T1000 (cell line): ENCODE measurements around the gene FGFR3.
"Not testable (repeated sequence)": the region's sequence is repeated elsewhere in the genome, so short reads cannot be mapped to it uniquely, and the experiment has no call there.

Experiments
- DNase-seq: peaks from one replicate; lab custom pipeline; 2025; ENCODE audit warnings: mixed read lengths; lab: John Stamatoyannopoulos, UW

FGFR3 gene

GRCh38 chr4:1842339-1842895, 49.3 kb downstream of the FGFR3 start:
- DNase-seq: no peak

DNA sequence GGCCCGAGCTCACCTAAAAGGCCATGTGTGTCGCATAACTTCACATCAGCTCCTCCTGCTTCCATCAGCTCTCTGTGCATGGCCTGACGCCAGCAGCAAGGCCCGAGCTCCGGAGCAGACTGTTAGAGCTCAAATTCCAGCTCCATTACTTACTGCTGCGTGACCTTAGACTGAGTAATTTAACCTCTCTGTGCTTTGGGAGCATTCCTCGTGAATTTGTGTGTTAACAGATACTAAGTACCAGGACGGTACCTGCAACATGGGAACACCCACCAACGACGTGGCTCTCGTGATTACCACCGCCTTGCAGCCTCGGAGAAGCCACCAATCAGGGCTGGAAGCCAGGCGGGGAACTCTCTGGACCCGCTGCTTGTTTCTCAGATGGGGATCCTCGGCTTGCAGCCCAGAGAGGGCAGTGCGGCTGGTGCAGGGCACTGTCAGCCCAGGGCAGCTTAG, 49.9 kb downstream of the FGFR3 start:
- peak; percentile 66 for DNase-seq

GRCh38 chr4:1843852-1844251, 50.8 kb downstream of the FGFR3 start:
- no peak for DNase-seq

DNA sequence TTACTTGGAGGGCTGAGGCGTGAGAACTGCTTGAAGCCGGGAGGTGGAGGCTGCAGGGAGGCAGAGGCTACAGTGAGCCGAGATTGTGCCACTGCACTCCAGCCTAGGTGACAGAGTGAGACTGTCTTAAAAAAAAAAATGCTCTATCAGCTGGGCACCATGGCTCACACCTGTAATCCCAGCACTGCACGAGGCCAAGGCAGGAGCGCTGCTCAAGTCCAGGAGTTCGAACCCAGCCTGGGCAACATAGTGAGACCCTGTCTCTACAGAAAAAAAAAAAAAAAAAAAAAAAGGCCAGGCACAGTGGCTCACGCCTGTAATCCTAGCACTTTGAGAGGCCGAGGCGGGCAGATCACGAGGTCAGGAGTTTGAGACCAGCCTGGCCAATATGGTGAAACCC, 51.5 kb downstream of the FGFR3 start:
- DNase-seq: not testable (repeated sequence)

- no peak for DNase-seq
Observed at GRCh38 chr4:1846580-1846979, 53.5 kb downstream of the FGFR3 start.

GRCh38 chr4:1850276-1850675, 57.2 kb downstream of the FGFR3 start:
- no peak for DNase-seq

DNA sequence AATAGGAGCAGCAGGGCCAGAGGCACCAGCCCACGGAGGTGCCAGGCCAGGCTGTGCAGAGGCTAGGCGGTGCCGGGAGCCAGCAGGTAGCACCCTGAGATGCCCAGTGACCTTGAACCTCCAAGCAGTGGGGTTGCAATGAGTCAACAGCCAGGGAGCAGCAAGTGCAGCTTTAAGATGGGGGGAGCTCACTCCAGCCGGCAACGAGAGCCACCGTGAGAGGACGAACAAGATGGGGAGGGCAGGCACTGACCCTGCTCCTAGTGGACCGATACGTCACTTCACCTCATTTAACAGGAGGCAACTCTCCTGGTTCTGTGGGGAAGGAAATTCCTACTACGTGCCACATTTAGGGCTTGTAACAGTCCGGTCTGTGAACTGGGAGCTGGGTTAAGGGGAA, 58.1 kb downstream of the FGFR3 start:
- no peak for DNase-seq

DNA sequence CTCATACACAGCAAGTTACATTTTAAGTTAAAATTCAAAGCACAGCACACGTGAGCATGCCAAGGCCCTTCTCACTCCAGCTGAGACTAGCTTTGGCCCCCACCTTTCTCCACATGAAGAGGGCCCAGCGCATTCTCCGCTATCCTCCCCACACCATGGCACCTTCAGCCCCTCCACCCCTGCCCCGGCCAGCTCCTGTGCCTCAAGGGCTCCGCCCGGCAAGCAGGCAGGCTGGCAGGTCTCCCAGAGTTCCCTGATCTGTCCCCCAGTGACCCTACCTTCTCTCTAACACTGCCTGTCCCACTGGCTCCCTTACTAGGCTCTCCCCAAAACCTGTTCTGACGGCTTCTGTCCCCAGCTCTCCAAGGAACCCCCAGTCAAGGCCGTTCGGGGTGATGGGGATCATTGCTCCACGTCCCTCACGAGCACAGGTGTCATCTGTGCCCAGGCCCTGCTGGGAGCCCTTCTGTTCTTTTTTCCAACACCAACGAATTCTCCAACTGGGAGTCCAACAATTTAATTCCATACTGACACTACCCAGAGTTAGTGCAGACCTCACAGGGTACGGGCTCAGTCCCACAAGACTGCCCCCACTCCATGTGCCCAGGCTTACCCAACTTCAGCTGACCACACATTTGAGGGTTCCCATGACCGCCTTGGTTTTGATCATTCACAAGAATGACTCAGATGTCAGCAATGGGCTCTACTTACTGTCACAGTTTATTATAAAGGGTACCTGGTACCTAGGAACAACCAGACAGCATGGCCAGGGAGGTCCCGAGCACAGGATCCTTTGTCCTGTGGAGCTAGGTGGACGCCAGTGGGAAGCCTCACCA, 58.7 kb downstream of the FGFR3 start:
- DNase-seq: no peak

- DNase-seq: no peak
Observed at GRCh38 chr4:1852904-1853623, 60.0 kb downstream of the FGFR3 start.

- no peak for DNase-seq
Observed at GRCh38 chr4:1854752-1855151, 61.7 kb downstream of the FGFR3 start.

DNA sequence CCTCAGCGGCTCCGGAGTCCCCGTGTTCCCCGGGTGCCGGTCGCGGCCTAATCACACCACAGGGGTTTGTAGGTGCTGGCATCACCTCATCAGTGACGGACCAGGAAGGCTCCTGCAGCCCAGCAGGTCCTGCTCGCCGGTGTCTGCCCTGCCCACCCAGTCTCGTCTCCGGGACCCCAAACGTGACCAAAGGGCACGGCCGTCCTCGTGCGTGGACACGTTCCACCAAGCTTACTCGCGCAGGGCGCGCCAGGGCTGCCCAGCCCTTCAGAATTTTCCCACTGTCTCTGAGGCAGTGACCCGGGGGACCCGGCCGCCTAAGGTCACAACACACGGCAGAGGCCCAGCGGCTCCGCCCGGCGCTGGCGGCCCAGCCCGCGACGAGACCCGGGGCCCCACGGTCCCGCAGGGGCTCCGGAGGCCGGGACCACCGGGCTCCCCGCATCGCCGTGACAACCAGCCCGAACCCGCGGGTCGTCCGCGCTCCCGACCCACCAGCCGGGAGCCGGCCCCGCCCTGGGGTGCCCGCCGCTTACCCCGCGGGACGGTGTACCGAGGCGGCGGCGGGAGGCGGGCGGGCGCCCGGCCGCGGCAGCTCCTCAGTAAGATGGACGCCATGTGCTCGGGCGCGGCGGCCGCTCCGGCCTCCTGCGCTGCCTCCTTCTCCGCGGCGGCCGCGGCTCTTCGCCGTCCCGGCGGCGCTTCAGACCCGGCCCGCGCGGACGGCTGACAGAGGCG, 62.4 kb downstream of the FGFR3 start:
- DNase-seq: no peak

DNA sequence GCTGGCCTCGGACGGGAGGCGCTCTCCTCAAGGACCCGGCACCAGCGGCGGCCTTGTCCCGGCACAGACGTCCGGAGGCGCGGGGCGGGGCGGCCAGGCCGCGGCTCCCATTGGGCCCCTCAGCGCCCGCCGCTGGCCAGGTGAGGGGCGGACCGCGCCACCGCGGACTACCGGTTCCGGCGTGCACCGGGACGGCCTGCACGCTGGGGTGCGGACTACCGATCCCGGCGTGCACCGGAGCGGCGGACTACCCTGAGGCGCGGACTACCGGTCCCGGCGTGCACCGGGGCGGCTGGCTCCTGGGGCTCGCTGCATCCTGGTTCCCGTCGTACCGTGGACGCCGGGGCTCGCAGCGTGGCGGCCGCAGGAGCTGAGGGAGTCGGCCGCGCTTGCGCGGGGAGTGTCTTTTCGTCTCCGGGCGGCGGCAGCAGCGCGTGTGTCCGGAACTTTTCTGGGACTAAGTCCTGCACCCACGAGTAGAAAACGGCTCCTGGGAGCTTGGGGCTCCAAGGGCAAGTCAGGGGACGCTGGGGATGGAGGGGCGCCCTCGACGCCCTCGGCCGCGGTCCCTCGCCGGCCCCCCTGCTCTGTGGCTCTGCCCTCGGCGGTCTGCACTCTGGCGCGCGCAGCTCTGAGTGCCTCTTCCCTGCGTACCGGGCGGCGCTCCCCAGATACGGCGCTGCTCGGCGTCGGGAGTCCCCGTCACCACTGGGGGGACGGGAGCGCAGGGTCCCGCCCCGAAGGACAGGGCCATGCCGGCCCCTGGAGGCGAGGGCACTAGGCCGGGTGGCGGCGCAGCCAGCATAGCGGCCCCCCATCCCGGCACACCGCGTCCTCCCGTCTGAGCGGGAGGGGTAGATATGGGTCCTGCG, 63.2 kb downstream of the FGFR3 start, which contains the start of gene LETM1:
Gene LETM1 (minus strand): TSS at position 86 of the 872 bp plus-strand sequence. CDS start 206 bp downstream, outside the sequence.
- peak; percentile 88 for DNase-seq

- DNase-seq: no peak
Observed at GRCh38 chr4:1856943-1857699, 64.0 kb downstream of the FGFR3 start.

DNA sequence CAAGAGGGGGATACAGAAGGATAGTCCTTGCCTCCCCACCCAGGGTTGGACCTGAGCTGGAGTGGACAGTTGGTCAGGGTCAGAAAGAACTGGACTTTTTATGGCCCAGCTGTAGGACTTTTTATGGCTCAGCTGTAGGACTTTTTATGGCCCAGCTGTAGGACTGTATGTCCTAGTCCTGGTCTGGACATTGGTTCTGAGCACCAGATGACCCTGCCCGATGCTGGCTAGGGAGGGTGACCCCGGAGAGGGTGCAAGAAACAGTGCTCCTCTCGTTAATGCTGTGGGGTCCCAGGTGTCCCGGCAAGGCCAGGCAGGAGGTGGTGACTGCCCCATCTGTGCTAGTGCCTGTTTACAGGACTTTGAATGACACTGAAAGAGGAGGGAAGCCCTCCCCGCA, 64.8 kb downstream of the FGFR3 start:
- no peak for DNase-seq
